Measurements from ENCODE around the gene SH3PXD2B. TPM values are rescaled to one million over a fixed set of nuclear protein-coding genes. Genes with fewer than 3 reads are reported as not detected.

Gene SH3PXD2B
- total and polyA plus RNA-seq, 2 of the 13 experiments (the other 11 are each of a cell fraction or from before 2014, with no cell fraction given), result 3.4 to 4.6 TPM

- TF ChIP-seq ARID5B (CRISPR knock-in tag; IDR thresholded peaks at IDR 0.05), result peak; percentile 63
- peak; percentile 46 to 58; a peak in 3 of 4 replicates for TF ChIP-seq NR2F1 (CRISPR knock-in tag; IDR thresholded peaks at IDR 0.05)
- TF ChIP-seq ZNF687 (CRISPR knock-in tag; IDR thresholded peaks at IDR 0.05), result peak; percentile 50
- no peak for TF ChIP-seq FOXK2 (IDR thresholded peaks at IDR 0.05)
- TF ChIP-seq HIC2 (CRISPR knock-in tag; IDR thresholded peaks at IDR 0.05; ENCODE audit: low read depth), result peak; percentile 78; the same call in 1 of the 2 replicates
- 0 out of 2 replicates have a peak, but pooled peaks have one; percentile 45 for TF ChIP-seq HNRNPL (IDR thresholded peaks at IDR 0.05; ENCODE audit: low read depth, low read length)
- 0 out of 2 replicates have a peak, but pooled peaks have one; percentile 31 for TF ChIP-seq RXRB (CRISPR knock-in tag; IDR thresholded peaks at IDR 0.05; ENCODE audit: borderline replicate concordance)
- peak; percentile 54 for TF ChIP-seq NR2C2 (CRISPR knock-in tag; IDR thresholded peaks at IDR 0.05; ENCODE audit: borderline replicate concordance)
- TF ChIP-seq ZNF790 (CRISPR knock-in tag; IDR thresholded peaks at IDR 0.05; ENCODE audit: borderline replicate concordance), result no peak
- no peak for TF ChIP-seq ZNF557 (CRISPR knock-in tag; IDR thresholded peaks at IDR 0.05)
- TF ChIP-seq GATA4 (IDR thresholded peaks at IDR 0.05; ENCODE audit: borderline replicate concordance, low read depth), result peak; percentile 76; the same call in 1 of the 2 replicates
- TF ChIP-seq ZNF615 (CRISPR knock-in tag; IDR thresholded peaks at IDR 0.05; ENCODE audit: borderline replicate concordance), result no peak
- peak; percentile 17; the same call in 1 of the 2 replicates for TF ChIP-seq MED1 (CRISPR knock-in tag; IDR thresholded peaks at IDR 0.05)
- TF ChIP-seq ELF3 (CRISPR knock-in tag; IDR thresholded peaks at IDR 0.05), result peak; percentile 67
- TF ChIP-seq ZBTB33 (CRISPR knock-in tag; IDR thresholded peaks at IDR 0.05), result 0 out of 2 replicates have a peak, but pooled peaks have one; percentile 10
- peak; percentile 58; the same call in 1 of the 2 replicates for TF ChIP-seq NCOA2 (CRISPR knock-in tag; IDR thresholded peaks at IDR 0.05)
- peak; percentile 73 for TF ChIP-seq NR2F2 (IDR thresholded peaks at IDR 0.05; ENCODE audit: borderline replicate concordance, low read depth)
- TF ChIP-seq ZNF644 (CRISPR knock-in tag; IDR thresholded peaks at IDR 0.05; ENCODE audit: low read depth), result 0 out of 2 replicates have a peak, but pooled peaks have one; percentile 51
- TF ChIP-seq RARA (CRISPR knock-in tag; IDR thresholded peaks at IDR 0.05), result peak; percentile 65
These were observed 20.8 kb downstream of the SH3PXD2B start (continued) for GRCh38 chr5:172433513-172433912.
